HEK293T (cell line): ENCODE results near the gene STXBP5.

ENCODE experiments used
- CTCF ChIA-PET: fragments of 350-600 bp; formaldehyde crosslinking; extraction: SDS; loops from one replicate; lab custom pipeline; 2021; ENCODE audit warnings: antibody characterized with exemption, inconsistent platforms; lab: Yijun Ruan, JAX
- POLR2A ChIA-PET: fragments of 350-600 bp; formaldehyde crosslinking; extraction: SDS; loops from one replicate; lab custom pipeline; 2020; ENCODE audit warnings: antibody characterized with exemption, inconsistent platforms; lab: Yijun Ruan, JAX
- DNase-seq: peaks from one replicate; pipeline ENCODE4 v3.0.0; 2012; ENCODE audit warnings: mixed read lengths; ENCODE audit errors: extremely low spot score
- ARNT ChIP-seq: fragments of 450-650 bp; IDR thresholded peaks from 2 replicates; pipeline ENCODE4 v1.6.1; 2017; ENCODE audit warnings: mild to moderate bottlenecking
- BHLHE40 ChIP-seq: fragments of 450-650 bp; IDR thresholded peaks from 2 replicates; pipeline ENCODE4 v1.6.1; 2016; ENCODE audit warnings: mild to moderate bottlenecking, moderate library complexity, borderline replicate concordance
- CTBP1 ChIP-seq: fragments of 450-650 bp; IDR thresholded peaks from 2 replicates; pipeline ENCODE4 v1.6.1; 2016; ENCODE audit warnings: borderline replicate concordance
- ELF4 ChIP-seq: fragments of 450-650 bp; IDR thresholded peaks from 2 replicates; pipeline ENCODE4 v1.6.1; 2017; ENCODE audit warnings: antibody characterized with exemption
- FOXA1 ChIP-seq: fragments of 450-650 bp; IDR thresholded peaks from 2 replicates; pipeline ENCODE4 v1.6.1; 2016; ENCODE audit warnings: mild to moderate bottlenecking
- FOXK2 ChIP-seq: fragments of 450-650 bp; IDR thresholded peaks from 2 replicates; pipeline ENCODE4 v1.6.1; 2016; ENCODE audit warnings: mild to moderate bottlenecking
- FOXM1 ChIP-seq: fragments of 450-650 bp; IDR thresholded peaks from 2 replicates; pipeline ENCODE4 v1.6.1; 2017; ENCODE audit warnings: mild to moderate bottlenecking, borderline replicate concordance
- HDGF ChIP-seq: fragments of 450-650 bp; IDR thresholded peaks from 2 replicates; pipeline ENCODE4 v1.6.1; 2017; ENCODE audit warnings: antibody characterized with exemption, borderline replicate concordance
- L3MBTL2 ChIP-seq: fragments of 450-650 bp; conservative IDR thresholded peaks from 2 replicates; pipeline ENCODE4 v1.6.1; 2016; ENCODE audit warnings: mild to moderate bottlenecking
- LEF1 ChIP-seq: fragments of 450-650 bp; IDR thresholded peaks from 2 replicates; pipeline ENCODE4 v1.6.1; 2017; ENCODE audit warnings: mild to moderate bottlenecking, borderline replicate concordance
- NFRKB ChIP-seq: fragments of 450-650 bp; IDR thresholded peaks from 2 replicates; pipeline ENCODE4 v1.6.1; 2016; ENCODE audit warnings: mild to moderate bottlenecking, moderate library complexity
- SP1 ChIP-seq: fragments of 450-650 bp; IDR thresholded peaks from 2 replicates; pipeline ENCODE4 v1.6.1; 2017
- SUZ12 ChIP-seq: fragments of 450-650 bp; IDR thresholded peaks from 2 replicates; pipeline ENCODE4 v1.6.1; 2016; ENCODE audit warnings: mild to moderate bottlenecking
- TARDBP ChIP-seq: fragments of 450-650 bp; IDR thresholded peaks from 2 replicates; pipeline ENCODE4 v1.6.1; 2016
- ZNF384 ChIP-seq: fragments of 450-650 bp; IDR thresholded peaks from 2 replicates; pipeline ENCODE4 v1.6.1; 2016
- TF ChIP-seq, protein P1 (sequence below): fragments of 450-650 bp; IDR thresholded peaks from 2 replicates; pipeline ENCODE4 v1.6.1; 2016

Gene STXBP5

DNA sequence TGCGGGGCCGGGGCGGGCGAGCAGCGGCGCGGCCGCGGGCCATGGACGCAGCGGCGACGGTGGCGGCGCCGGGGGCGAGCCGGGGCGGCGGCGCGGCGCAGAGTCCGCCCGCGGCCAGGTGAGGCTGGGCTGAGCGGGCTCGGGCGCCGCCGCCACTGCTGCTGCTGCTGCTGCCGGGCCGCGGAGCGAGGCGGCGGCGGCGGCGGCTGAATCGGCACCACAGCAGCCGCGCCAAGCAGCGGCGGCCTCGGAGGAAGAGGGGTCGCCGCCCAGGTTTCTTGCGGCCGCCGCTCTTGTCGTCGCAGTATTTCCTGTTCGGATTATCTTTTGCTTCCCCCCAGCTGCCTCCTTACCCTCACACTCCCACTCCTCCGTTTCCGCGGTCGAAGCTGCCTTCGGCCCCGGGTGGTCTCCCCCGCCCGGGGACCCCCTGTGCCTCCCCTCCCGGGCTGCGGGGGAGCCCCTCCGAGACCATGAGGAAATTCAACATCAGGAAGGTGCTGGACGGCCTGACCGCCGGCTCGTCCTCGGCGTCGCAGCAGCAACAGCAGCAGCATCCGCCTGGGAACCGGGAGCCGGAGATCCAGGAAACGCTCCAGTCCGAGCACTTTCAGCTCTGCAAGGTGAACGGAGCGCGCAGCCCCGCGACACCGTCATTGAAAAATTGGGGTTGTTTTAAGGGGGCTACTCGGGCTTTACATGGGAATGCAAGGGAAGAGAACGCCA is at the start of gene STXBP5:
Gene STXBP5, plus strand, starts transcription at position 358 of the 726 bp plus-strand sequence. Its CDS starts 116 bp downstream, at position 474.
- ChIA-PET CTCF (no interaction called here), POLR2A (no interaction called here)
- no peak for TF ChIP-seq FOXM1
- peak; percentile 50; the same call in 1 of the 2 replicates for TF ChIP-seq L3MBTL2
- no peak for TF ChIP-seq HDGF
- TF ChIP-seq CTBP1: no peak
- no peak for TF ChIP-seq SUZ12
- no peak for TF ChIP-seq NFRKB
- DNase-seq: peak; percentile 46

- no peak for TF ChIP-seq HDGF
- no peak for TF ChIP-seq SUZ12
- TF ChIP-seq NFRKB: no peak
- no peak for TF ChIP-seq FOXA1
- no peak for TF ChIP-seq ZNF384
- TF ChIP-seq SP1: no peak
- TF ChIP-seq, protein P1, sequence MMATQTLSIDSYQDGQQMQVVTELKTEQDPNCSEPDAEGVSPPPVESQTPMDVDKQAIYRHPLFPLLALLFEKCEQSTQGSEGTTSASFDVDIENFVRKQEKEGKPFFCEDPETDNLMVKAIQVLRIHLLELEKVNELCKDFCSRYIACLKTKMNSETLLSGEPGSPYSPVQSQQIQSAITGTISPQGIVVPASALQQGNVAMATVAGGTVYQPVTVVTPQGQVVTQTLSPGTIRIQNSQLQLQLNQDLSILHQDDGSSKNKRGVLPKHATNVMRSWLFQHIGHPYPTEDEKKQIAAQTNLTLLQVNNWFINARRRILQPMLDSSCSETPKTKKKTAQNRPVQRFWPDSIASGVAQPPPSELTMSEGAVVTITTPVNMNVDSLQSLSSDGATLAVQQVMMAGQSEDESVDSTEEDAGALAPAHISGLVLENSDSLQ: no peak
- no peak for TF ChIP-seq FOXM1
- no peak for TF ChIP-seq CTBP1
- TF ChIP-seq ELF4: no peak
- TF ChIP-seq ARNT: no peak
- TF ChIP-seq LEF1: no peak
- TF ChIP-seq L3MBTL2: no peak
- no peak for TF ChIP-seq FOXK2
- no peak for TF ChIP-seq TARDBP
- no peak for TF ChIP-seq BHLHE40
- POLR2A ChIA-PET: no interaction called here
- CTCF ChIA-PET: no interaction called here
- DNase-seq: no peak
These were observed 49.8 kb upstream of the STXBP5 start for GRCh38 chr6:147154454-147154853.

DNA sequence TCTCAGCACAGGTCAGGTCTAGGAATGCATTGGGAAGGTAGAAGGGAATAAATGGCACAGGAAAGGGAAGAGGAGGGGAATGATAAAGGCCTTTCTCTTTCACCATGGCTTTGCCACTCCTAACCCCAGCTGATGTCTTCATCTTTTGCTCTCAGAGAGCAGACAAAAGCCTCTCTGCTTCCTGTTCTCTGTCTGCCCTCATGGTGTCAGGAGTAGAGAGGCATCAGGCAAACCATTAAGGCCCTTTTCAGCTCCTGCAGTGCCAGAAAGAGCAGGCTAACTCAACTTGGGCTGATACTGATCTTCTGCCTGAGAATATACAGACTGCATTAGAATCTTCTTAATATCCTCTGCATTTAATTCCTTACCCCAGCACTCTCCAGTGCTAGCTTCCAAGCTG is 48.0 kb upstream of the STXBP5 start:
- ChIA-PET POLR2A (no interaction called here), CTCF (no interaction called here)
- DNase-seq: no peak
- TF ChIP-seq SP1 (no peak), CTBP1 (no peak), ARNT (no peak)

DNA sequence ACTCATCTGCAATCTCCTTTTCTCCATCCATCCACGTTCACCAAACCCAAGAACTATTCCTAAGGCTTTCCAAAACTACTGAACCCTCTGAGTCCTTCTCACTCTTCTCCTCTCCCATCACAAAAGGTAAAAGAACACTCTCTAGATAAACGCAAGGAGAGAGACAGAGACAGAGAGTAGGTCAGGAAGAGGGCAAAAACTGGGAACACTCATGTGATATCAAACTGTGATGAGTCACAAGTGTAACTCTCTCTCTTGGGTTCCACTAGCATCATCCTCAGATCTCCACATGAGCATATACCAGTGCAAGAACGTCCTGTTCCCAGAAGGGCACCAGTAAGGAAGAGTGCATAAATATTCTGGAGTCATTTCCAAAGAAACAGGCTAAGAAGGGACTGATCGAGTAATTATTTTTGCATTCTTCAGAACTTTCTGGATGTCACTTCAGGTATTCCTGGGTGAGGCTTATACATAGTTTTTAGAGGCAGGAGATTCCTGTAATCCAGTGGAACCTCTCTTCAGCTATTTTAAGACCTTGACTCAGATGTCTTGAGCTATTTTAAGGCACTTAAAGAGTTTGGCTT is 47.3 kb upstream of the STXBP5 start:
- CTCF ChIA-PET: no interaction called here
- POLR2A ChIA-PET: no interaction called here
- DNase-seq: no peak
- TF ChIP-seq, protein P1: no peak
- no peak for TF ChIP-seq FOXK2
- no peak for TF ChIP-seq HDGF
- TF ChIP-seq SP1: no peak
- TF ChIP-seq BHLHE40: no peak
- no peak for TF ChIP-seq CTBP1
- TF ChIP-seq ELF4: no peak
- TF ChIP-seq SUZ12: no peak
- TF ChIP-seq ARNT: no peak
- no peak for TF ChIP-seq L3MBTL2
- TF ChIP-seq TARDBP: no peak
- no peak for TF ChIP-seq LEF1
- TF ChIP-seq FOXA1: no peak
- no peak for TF ChIP-seq FOXM1
- TF ChIP-seq ZNF384: no peak

- no peak for DNase-seq
- TF ChIP-seq TARDBP (no peak), ZNF384 (no peak), ELF4 (no peak), NFRKB (no peak), HDGF (no peak), BHLHE40 (no peak), FOXK2 (no peak), L3MBTL2 (no peak), SP1 (no peak), SUZ12 (no peak)
- TF ChIP-seq, protein P1: no peak
- POLR2A ChIA-PET: no interaction called here
- CTCF ChIA-PET: interaction anchor here (0.6 kb wide), 1 partner anchor 96 kb away, joined by 3 read pairs; no protein-coding TSS in a partner anchor
These were observed 46.3 kb upstream of the STXBP5 start for GRCh38 chr6:147157930-147158329.

DNA sequence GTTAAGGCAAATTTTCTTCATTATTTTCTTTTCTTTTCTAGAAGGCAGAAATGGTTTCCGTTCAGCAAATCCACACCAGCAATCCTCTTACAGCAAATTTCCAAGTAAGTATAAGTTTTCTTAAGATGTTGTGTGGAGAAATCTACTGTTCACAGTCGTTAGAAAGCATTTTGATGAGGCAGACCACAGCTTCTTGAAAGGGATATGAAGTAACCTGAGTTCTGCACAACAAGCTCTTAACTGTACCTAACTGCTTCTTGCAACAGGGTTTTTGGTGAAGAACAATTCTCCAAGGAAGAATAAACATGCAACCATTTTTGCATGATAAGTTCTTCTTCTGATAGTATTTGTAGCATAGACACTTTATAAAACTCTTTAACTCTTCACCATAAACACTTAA is 45.3 kb upstream of the STXBP5 start:
- CTCF ChIA-PET: no interaction called here
- DNase-seq: no peak
- POLR2A ChIA-PET: no interaction called here
- TF ChIP-seq NFRKB (no peak), HDGF (no peak), FOXA1 (no peak), TARDBP (no peak), ZNF384 (no peak)
- TF ChIP-seq, protein P1: no peak
